Kidney (tissue), 14 donors: Measurements from ENCODE around the gene PMPCA. TPM values are rescaled to one million over a fixed set of nuclear protein-coding genes. Genes with fewer than 3 reads are reported as not detected.
A peak's percentile ranks its signal among the peaks of the same experiment; 100 is the strongest.

Experiments used
- DNase-seq, 5 donors: peaks; one replicate each; pipeline ENCODE4 v3.0.0-alpha.2; 2013 to 2020
- FAIRE-seq: peaks from 2 replicates; lab custom pipeline; 2012; peaks lifted over from hg19 to GRCh38; lab: Jason Lieb, UNC
- H3K27ac ChIP-seq, 2 donors: one replicate each; pipeline ENCODE4 v1.7.0; 2013; ENCODE audit warnings: low read depth in 2 of 2, low read length in 2 of 2, inconsistent platforms in 1 of 2
- H3K27me3 ChIP-seq: one replicate; pipeline ENCODE4 v1.7.1; 2013; ENCODE audit warnings: low read length, inconsistent platforms; ENCODE audit not compliant: control insufficient read depth, insufficient read depth
- H3K36me3 ChIP-seq, 3 donors: one replicate each; pipeline versions ENCODE4 v1.7.0 to v1.7.1; 2013; ENCODE audit warnings: low read length in 3 of 3, control low read depth in 1 of 3, inconsistent platforms in 1 of 3; ENCODE audit not compliant: insufficient read depth in 3 of 3, control insufficient read depth in 2 of 3
- H3K4me1 ChIP-seq, 3 donors: one replicate each; pipeline versions ENCODE4 v1.7.0 to v1.7.1; 2013; ENCODE audit warnings: low read length in 3 of 3, inconsistent platforms in 1 of 3, low read depth in 1 of 3; ENCODE audit not compliant: control insufficient read depth in 2 of 3, insufficient read depth in 2 of 3
- H3K4me3 ChIP-seq, 3 donors: one replicate each; pipeline versions ENCODE4 v1.7.0 to v1.8.1; 2013; ENCODE audit warnings: low read length in 3 of 3, control low read depth in 1 of 3, inconsistent platforms in 1 of 3
- H3K9ac ChIP-seq, 3 donors: one replicate each; pipeline versions ENCODE4 v1.7.0 to v1.7.1; 2013; ENCODE audit warnings: low read length in 3 of 3, control low read depth in 1 of 3, inconsistent platforms in 1 of 3
- H3K9me3 ChIP-seq, 3 donors: one replicate each; pipeline versions ENCODE4 v1.7.0 to v1.7.1; 2013; ENCODE audit warnings: low read length in 3 of 3, control low read depth in 1 of 3, inconsistent platforms in 1 of 3; ENCODE audit not compliant: control insufficient read depth in 2 of 3, insufficient read depth in 1 of 3
- intact Hi-C: fragments of 100-400 bp; cut with DNase I; formaldehyde crosslinking; loops from one replicate; pipeline ENCODE4 v1.11.1; 2022
- polyA plus RNA-seq: library from polyadenylated mRNA; stranded (reverse); fragments of 350-450 nt; fragmentation: Illumina TruSeq; extraction: RNeasy Lipid Tissue Mini Kit (QIAGEN cat#74804); gene quantifications from one replicate; pipeline ENCODE4 v1.2.3, GENCODE V29; 2014; ENCODE audit warnings: low read depth, low replicate concordance; ENCODE audit not compliant: insufficient read depth
- total RNA-seq: library from RNA; stranded (reverse); fragmentation: NEBNext Ultra II Directional; extraction: Animal tissue kit (Norgen Biotek cat#: 25700); gene quantifications from one replicate; pipeline ENCODE4 v1.2.1, GENCODE V29; 2021
- TF ChIP-seq, protein P1 (sequence below): IDR thresholded peaks from 3 replicates; pipeline ENCODE4 v1.5.1; 2012; ENCODE audit warnings: mild to moderate bottlenecking, moderate library complexity, borderline replicate concordance; ENCODE audit not compliant: insufficient read depth; ENCODE audit errors: extremely low read depth
- donor health status: control.
- donor health status: control.
- donor health status: control.
- donor health status: control.
- donor health status: control.
- donor health status: DM: yes; HTN: yes; CAD: no.
- donor health status: Normal renal cell carcinoma (clear cell type).

Gene PMPCA
- total and polyA plus RNA-seq, 2 donors from 2014 or later = 45.6 to 50.1 TPM

DNA sequence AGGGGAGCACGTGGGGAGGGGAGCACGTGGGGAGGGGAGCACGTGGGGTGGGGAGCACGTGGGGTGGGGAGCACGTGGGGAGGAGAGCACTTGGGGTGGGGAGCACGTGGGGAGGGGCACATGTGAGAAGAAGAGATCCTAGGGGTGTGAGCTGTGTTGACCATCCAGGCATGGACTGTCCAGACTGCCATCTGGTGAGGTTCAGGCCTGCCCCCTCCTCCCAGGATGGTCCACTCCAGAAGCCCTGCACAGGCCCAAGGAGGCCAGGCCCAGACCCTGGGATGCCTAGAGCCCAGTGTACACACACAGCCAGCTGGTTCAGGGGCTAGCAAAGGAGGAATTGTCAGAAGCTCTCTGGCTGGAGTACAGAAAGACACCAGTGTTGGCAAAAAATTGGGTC, 12.8 kb upstream of the PMPCA start:
- H3K4me3 ChIP-seq = no peak overlapping the region
- TF ChIP-seq, protein P1, sequence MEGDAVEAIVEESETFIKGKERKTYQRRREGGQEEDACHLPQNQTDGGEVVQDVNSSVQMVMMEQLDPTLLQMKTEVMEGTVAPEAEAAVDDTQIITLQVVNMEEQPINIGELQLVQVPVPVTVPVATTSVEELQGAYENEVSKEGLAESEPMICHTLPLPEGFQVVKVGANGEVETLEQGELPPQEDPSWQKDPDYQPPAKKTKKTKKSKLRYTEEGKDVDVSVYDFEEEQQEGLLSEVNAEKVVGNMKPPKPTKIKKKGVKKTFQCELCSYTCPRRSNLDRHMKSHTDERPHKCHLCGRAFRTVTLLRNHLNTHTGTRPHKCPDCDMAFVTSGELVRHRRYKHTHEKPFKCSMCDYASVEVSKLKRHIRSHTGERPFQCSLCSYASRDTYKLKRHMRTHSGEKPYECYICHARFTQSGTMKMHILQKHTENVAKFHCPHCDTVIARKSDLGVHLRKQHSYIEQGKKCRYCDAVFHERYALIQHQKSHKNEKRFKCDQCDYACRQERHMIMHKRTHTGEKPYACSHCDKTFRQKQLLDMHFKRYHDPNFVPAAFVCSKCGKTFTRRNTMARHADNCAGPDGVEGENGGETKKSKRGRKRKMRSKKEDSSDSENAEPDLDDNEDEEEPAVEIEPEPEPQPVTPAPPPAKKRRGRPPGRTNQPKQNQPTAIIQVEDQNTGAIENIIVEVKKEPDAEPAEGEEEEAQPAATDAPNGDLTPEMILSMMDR = no peak
- intact Hi-C loops = no loop called here
- peaks cover 0 to 30% (median 17%) of the 10 kb centered on the region in 3 donors for H3K36me3 ChIP-seq
- no peak for FAIRE-seq
- H3K27ac ChIP-seq = no peak overlapping the region
- peaks cover 0 to 14% (median 4%) of the 10 kb centered on the region in 3 donors for H3K4me1 ChIP-seq
- no peak overlapping the region for H3K9ac ChIP-seq
- no peak for DNase-seq
- no peaks in the 10 kb centered on the region for H3K9me3 ChIP-seq
- H3K27me3 ChIP-seq = no peaks in the 10 kb centered on the region

- Histone ChIP-seq H3K27ac (no peak overlapping the region), H3K36me3 (peaks cover 0 to 30% (median 14%) of the 10 kb centered on the region in 3 donors), H3K4me1 (peaks cover 0 to 14% (median 4%) of the 10 kb centered on the region in 3 donors), H3K27me3 (no peaks in the 10 kb centered on the region), H3K4me3 (no peak overlapping the region), H3K9me3 (no peaks in the 10 kb centered on the region), H3K9ac (no peak overlapping the region)
- FAIRE-seq = no peak
- TF ChIP-seq, protein P1 = no peak
- no peak for DNase-seq
- intact Hi-C loops = no loop called here
These were observed 12.2 kb upstream of the PMPCA start for GRCh38 chr9:136398286-136398685.

GRCh38 chr9:136399176-136400037, 11.1 kb upstream of the PMPCA start:
- H3K27ac ChIP-seq = peak overlapping the region in 1 of 2 donors; percentile 43
- H3K9ac ChIP-seq = peak overlapping the region; percentile 44 to 63 (median 52)
- no peaks in the 10 kb centered on the region for H3K9me3 ChIP-seq
- H3K27me3 ChIP-seq = no peaks in the 10 kb centered on the region
- H3K36me3 ChIP-seq = peaks cover 0 to 22% (median 13%) of the 10 kb centered on the region in 3 donors
- H3K4me3 ChIP-seq = peak overlapping the region; percentile 38 to 84 (median 64)
- peaks cover 0 to 14% (median 4%) of the 10 kb centered on the region in 3 donors for H3K4me1 ChIP-seq
- DNase-seq (peak in 2 of 5 donors; percentile 35 to 67), FAIRE-seq (no peak)
- TF ChIP-seq, protein P1 = no peak
- intact Hi-C loops = no loop called here
